ENCODE measurements around the gene SMG6. TPM values are rescaled to one million over a fixed set of nuclear protein-coding genes. Genes with fewer than 3 reads are reported as not detected.

The SMG6 gene
- total RNA-seq, 1 donor from 2014 or later = 39.7 TPM

DNA sequence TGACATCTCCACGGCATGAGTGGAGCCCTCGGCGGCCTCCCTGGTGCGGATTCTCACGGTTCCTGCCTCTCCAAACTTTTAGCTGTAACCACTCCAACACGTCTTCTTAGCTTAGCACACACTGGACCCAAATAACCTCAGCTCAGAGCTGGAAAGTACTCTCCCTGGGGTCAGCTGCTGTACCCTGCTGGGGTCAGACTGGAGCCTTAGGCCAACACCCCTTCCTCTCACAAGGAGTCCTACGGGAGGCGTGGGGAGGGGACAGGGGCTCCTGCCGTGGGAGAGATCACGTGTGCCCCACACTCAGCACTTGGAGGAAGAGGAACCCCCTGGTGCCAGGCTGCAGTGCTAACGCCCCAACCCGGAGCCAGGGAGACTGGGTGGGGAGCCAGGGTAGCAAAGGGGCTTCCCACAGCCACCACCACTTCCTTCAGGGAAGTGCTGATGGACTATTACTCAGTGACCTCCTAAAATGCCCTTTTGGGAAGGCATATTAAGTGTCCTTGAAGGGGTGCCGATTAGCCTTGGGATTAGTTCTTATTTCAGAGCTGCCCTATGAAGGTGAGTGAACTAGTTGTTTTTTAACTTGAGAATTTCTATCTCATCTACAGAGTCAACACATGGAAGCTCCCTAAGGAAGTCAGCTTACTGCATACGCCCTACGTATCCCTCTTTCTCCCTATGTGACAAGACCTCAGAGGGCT lies 124.6 kb downstream of the SMG6 start:
- TF ChIP-seq, protein P1, sequence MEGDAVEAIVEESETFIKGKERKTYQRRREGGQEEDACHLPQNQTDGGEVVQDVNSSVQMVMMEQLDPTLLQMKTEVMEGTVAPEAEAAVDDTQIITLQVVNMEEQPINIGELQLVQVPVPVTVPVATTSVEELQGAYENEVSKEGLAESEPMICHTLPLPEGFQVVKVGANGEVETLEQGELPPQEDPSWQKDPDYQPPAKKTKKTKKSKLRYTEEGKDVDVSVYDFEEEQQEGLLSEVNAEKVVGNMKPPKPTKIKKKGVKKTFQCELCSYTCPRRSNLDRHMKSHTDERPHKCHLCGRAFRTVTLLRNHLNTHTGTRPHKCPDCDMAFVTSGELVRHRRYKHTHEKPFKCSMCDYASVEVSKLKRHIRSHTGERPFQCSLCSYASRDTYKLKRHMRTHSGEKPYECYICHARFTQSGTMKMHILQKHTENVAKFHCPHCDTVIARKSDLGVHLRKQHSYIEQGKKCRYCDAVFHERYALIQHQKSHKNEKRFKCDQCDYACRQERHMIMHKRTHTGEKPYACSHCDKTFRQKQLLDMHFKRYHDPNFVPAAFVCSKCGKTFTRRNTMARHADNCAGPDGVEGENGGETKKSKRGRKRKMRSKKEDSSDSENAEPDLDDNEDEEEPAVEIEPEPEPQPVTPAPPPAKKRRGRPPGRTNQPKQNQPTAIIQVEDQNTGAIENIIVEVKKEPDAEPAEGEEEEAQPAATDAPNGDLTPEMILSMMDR (IDR thresholded peaks at IDR 0.05; ENCODE audit: insufficient read depth, low read depth, low read length) = no peak
- no peak for TF ChIP-seq EZH2 (IDR thresholded peaks at IDR 0.05; ENCODE audit: insufficient read depth, low read length)
- Histone ChIP-seq H3K9me3 (ENCODE audit: insufficient read depth, low read depth, low read length) (no peaks in the 10 kb centered on the region), H3K4me1 (ENCODE audit: insufficient read depth, low read length) (peaks cover 77% of the 10 kb centered on the region), H3K4me2 (ENCODE audit: low read length) (peak overlapping the region; percentile 14), H3K79me2 (ENCODE audit: insufficient read depth, low read length) (peaks cover 17% of the 10 kb centered on the region), H3K36me3 (ENCODE audit: insufficient read depth, low read length) (peaks cover 2% of the 10 kb centered on the region), H3K27me3 (ENCODE audit: insufficient read depth, low read length) (no peaks in the 10 kb centered on the region), H3K9ac (ENCODE audit: low read length) (peak overlapping the region; percentile 62), H3K4me3 (ENCODE audit: insufficient read depth, low read depth, low read length) (no peak overlapping the region), H4K20me1 (ENCODE audit: insufficient read depth, low read length) (no peaks in the 10 kb centered on the region), H2AFZ (ENCODE audit: low read depth, low read length) (no peak overlapping the region), H3K27ac (ENCODE audit: low read depth, low read length) (peak overlapping the region; percentile 79)
- DNase-seq (ENCODE audit: low read depth) (no peak), FAIRE-seq (peak; percentile 26)
- no peak overlapping the region for H3K4me3 Mint-ChIP-seq (ENCODE audit: unreplicated experiment)
- no peaks in the 10 kb centered on the region for H3K9me3 Mint-ChIP-seq (ENCODE audit: unreplicated experiment)
- no peaks in the 10 kb centered on the region for H3K27me3 Mint-ChIP-seq (ENCODE audit: low read depth, unreplicated experiment)
- peak overlapping the region; percentile 62 for H3K27ac Mint-ChIP-seq (ENCODE audit: unreplicated experiment)
- peaks cover 37% of the 10 kb centered on the region for H3K36me3 Mint-ChIP-seq (ENCODE audit: low read depth, unreplicated experiment)
- peaks cover 58% of the 10 kb centered on the region for H3K4me1 Mint-ChIP-seq (ENCODE audit: low read depth, unreplicated experiment)

DNA sequence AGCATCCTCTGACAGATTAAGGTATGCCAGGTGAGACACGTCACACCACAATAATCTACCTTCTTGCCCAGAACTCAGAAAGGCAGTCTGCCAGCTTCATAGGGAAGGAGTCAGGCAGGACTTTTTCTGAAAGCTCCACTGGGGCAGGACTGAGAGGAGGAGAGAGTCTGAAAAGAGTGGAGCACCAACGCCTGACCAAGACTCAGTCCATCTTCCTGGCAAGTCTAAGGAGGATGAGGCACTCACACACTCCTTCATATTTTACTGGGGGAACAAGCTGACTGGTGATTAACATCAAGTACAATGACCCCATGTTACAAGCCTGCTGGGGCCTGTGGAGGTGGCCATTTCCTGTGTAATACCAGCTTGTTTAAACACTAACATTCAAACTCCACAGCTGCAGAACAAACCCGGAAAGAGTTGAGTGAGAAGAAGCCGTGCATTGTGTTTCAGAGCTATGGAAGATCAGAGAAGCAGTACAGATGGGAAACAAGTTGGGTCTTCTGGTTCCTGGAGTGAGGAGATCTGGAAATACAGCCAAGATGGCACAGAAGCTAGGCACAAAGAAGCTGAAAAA lies 126.3 kb downstream of the SMG6 start:
- H3K9ac ChIP-seq (ENCODE audit: low read length) = peak overlapping the region; percentile 6
- FAIRE-seq (no peak), DNase-seq (ENCODE audit: low read depth) (no peak)
- no peaks in the 10 kb centered on the region for H3K27me3 Mint-ChIP-seq (ENCODE audit: low read depth, unreplicated experiment)
- H2AFZ ChIP-seq (ENCODE audit: low read depth, low read length) = no peak overlapping the region
- no peaks in the 10 kb centered on the region for H3K9me3 ChIP-seq (ENCODE audit: insufficient read depth, low read depth, low read length)
- H3K79me2 ChIP-seq (ENCODE audit: insufficient read depth, low read length) = peaks cover 17% of the 10 kb centered on the region
- H3K27me3 ChIP-seq (ENCODE audit: insufficient read depth, low read length) = no peaks in the 10 kb centered on the region
- TF ChIP-seq EZH2 (IDR thresholded peaks at IDR 0.05; ENCODE audit: insufficient read depth, low read length) = no peak
- TF ChIP-seq, protein P1 (IDR thresholded peaks at IDR 0.05; ENCODE audit: insufficient read depth, low read depth, low read length) = no peak
- peaks cover 66% of the 10 kb centered on the region for H3K4me1 Mint-ChIP-seq (ENCODE audit: low read depth, unreplicated experiment)
- H3K4me3 ChIP-seq (ENCODE audit: insufficient read depth, low read depth, low read length) = no peak overlapping the region
- no peak overlapping the region for H3K27ac Mint-ChIP-seq (ENCODE audit: unreplicated experiment)
- peak overlapping the region; percentile 1 for H3K4me2 ChIP-seq (ENCODE audit: low read length)
- peak overlapping the region; percentile 48 for H3K4me3 Mint-ChIP-seq (ENCODE audit: unreplicated experiment)
- H4K20me1 ChIP-seq (ENCODE audit: insufficient read depth, low read length) = no peaks in the 10 kb centered on the region
- no peaks in the 10 kb centered on the region for H3K9me3 Mint-ChIP-seq (ENCODE audit: unreplicated experiment)
- peaks cover 32% of the 10 kb centered on the region for H3K36me3 Mint-ChIP-seq (ENCODE audit: low read depth, unreplicated experiment)
- peak overlapping the region; percentile 22 for H3K27ac ChIP-seq (ENCODE audit: low read depth, low read length)
- peaks cover 2% of the 10 kb centered on the region for H3K36me3 ChIP-seq (ENCODE audit: insufficient read depth, low read length)
- peaks cover 89% of the 10 kb centered on the region for H3K4me1 ChIP-seq (ENCODE audit: insufficient read depth, low read length)

All from astrocyte (in vitro differentiated cells and primary cell).